DOHH2 (cell line): ENCODE results near the gene ENTPD5.

ENCODE experiments used
- EZH2phosphoT487 ChIP-seq: fragments of 200-600 bp; sonication (generic); IDR thresholded peaks from 2 replicates; pipeline ENCODE4 v1.6.1; 2017; ENCODE audit warnings: borderline replicate concordance, mild to moderate bottlenecking, antibody characterized with exemption, low read length, moderate library complexity, mixed read lengths
- TF ChIP-seq, protein P1 (sequence below): fragments of 200-600 bp; sonication (generic); IDR thresholded peaks from one replicate; pipeline ENCODE4 v1.5.1; 2014; ENCODE audit warnings: antibody characterized with exemption, mild to moderate bottlenecking, low read depth, low read length; ENCODE audit not compliant: poor library complexity, severe bottlenecking

DNA sequence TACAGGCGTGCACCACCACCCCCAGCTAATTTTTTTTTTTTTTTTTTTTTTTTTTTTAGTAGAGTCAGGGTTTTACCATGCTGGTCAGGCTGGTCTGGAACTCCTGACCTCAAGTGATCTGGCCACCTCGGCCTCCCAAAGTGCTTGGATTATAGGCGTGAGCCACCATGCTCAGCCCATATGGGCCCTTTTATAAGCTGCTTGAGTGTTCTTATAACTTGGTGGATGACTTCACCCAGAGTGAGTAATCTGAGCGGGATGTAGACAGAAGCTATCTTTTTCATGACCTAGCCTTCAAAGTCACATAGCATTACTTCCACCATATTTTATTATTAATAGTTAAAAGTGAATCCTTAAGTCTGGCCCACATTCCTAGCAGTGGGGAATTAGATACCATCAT, 16.5 kb upstream of the ENTPD5 start:
- TF ChIP-seq, protein P1, sequence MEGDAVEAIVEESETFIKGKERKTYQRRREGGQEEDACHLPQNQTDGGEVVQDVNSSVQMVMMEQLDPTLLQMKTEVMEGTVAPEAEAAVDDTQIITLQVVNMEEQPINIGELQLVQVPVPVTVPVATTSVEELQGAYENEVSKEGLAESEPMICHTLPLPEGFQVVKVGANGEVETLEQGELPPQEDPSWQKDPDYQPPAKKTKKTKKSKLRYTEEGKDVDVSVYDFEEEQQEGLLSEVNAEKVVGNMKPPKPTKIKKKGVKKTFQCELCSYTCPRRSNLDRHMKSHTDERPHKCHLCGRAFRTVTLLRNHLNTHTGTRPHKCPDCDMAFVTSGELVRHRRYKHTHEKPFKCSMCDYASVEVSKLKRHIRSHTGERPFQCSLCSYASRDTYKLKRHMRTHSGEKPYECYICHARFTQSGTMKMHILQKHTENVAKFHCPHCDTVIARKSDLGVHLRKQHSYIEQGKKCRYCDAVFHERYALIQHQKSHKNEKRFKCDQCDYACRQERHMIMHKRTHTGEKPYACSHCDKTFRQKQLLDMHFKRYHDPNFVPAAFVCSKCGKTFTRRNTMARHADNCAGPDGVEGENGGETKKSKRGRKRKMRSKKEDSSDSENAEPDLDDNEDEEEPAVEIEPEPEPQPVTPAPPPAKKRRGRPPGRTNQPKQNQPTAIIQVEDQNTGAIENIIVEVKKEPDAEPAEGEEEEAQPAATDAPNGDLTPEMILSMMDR, result no peak
- no peak for TF ChIP-seq EZH2phosphoT487
